Measurements from ENCODE around the gene TRPV3. TPM values are rescaled to one million over a fixed set of nuclear protein-coding genes. Genes with fewer than 3 reads are reported as not detected.

The TRPV3 gene
- total RNA-seq, 1 experiment from 2014 or later = 0.31 TPM

GRCh38 chr17:3542410-3543088 lies 15.1 kb downstream of the TRPV3 start:
- no TSS peak for BruUV-seq (replicated peaks)
- no peak overlapping the region for H3K4me3 ChIP-seq (ENCODE audit: low read depth in 2 of 2, low read length in 2 of 2)
- intact Hi-C loops (cut with micrococcal nuclease; ENCODE audit: unreplicated experiment) (no loop called here), in situ Hi-C loops (cut with HindIII; ENCODE audit: low pct_unique_long_range_greater_than_20kb, low sequenced_read_pairs) (no loop called here)
- no peak for DNase-seq (ENCODE audit: low read depth, low spot score)
- POLR2A ChIA-PET = interaction anchor here (0.5 kb wide), 1 partner anchor 1686 kb away, joined by 5 read pairs; no protein-coding TSS in a partner anchor
- no peaks in the 10 kb centered on the region for H3K9me3 ChIP-seq (ENCODE audit: control insufficient read depth, insufficient read depth, low read depth, low read length)
- CTCF ChIA-PET = no interaction called here
- H3K4me1 ChIP-seq (ENCODE audit: control insufficient read depth, insufficient read depth, low read length) = no peaks in the 10 kb centered on the region
- no peak for ATAC-seq
- H3K36me3 ChIP-seq (ENCODE audit: control insufficient read depth, insufficient read depth, low read length) = no peaks in the 10 kb centered on the region
- no peak overlapping the region for H3K27ac ChIP-seq (ENCODE audit: low read length)
- TF ChIP-seq CTCF (IDR thresholded peaks at IDR 0.05) (no peak), POLR2AphosphoS5 (IDR thresholded peaks at IDR 0.05; ENCODE audit: low read depth, low read length) (no peak), TCF7L2 (IDR thresholded peaks at IDR 0.05; ENCODE audit: low read depth, low read length) (no peak), REST (IDR thresholded peaks at IDR 0.05; ENCODE audit: insufficient read depth in 1 of 2, low read depth in 2 of 2, low read length in 1 of 2) (no peak), SIN3A (IDR thresholded peaks at IDR 0.05; ENCODE audit: borderline replicate concordance, insufficient read depth, low read depth, low read length) (no peak)
- no peaks in the 10 kb centered on the region for H3K27me3 ChIP-seq (ENCODE audit: control insufficient read depth, insufficient read depth, low read length)

- no peak overlapping the region for H3K27ac ChIP-seq (ENCODE audit: low read length)
- no peak for DNase-seq (ENCODE audit: low read depth, low spot score)
- BruUV-seq (replicated peaks) = no TSS peak
- in situ Hi-C loops (cut with HindIII; ENCODE audit: low pct_unique_long_range_greater_than_20kb, low sequenced_read_pairs) (no loop called here), intact Hi-C loops (cut with micrococcal nuclease; ENCODE audit: unreplicated experiment) (no loop called here)
- no peak overlapping the region for H3K4me3 ChIP-seq (ENCODE audit: low read depth in 2 of 2, low read length in 2 of 2)
- ChIA-PET CTCF (no interaction called here), POLR2A (no interaction called here)
- H3K36me3 ChIP-seq (ENCODE audit: control insufficient read depth, insufficient read depth, low read length) = no peaks in the 10 kb centered on the region
- ATAC-seq = no peak
- no peaks in the 10 kb centered on the region for H3K27me3 ChIP-seq (ENCODE audit: control insufficient read depth, insufficient read depth, low read length)
- H3K4me1 ChIP-seq (ENCODE audit: control insufficient read depth, insufficient read depth, low read length) = no peaks in the 10 kb centered on the region; the same call in 1 of the 2 replicates
- TF ChIP-seq POLR2AphosphoS5 (IDR thresholded peaks at IDR 0.05; ENCODE audit: low read depth, low read length) (no peak), SIN3A (IDR thresholded peaks at IDR 0.05; ENCODE audit: borderline replicate concordance, insufficient read depth, low read depth, low read length) (no peak), TCF7L2 (IDR thresholded peaks at IDR 0.05; ENCODE audit: low read depth, low read length) (no peak), CTCF (IDR thresholded peaks at IDR 0.05) (no peak), REST (IDR thresholded peaks at IDR 0.05; ENCODE audit: insufficient read depth in 1 of 2, low read depth in 2 of 2, low read length in 1 of 2) (no peak)
- H3K9me3 ChIP-seq (ENCODE audit: control insufficient read depth, insufficient read depth, low read depth, low read length) = no peaks in the 10 kb centered on the region
These were observed 17.6 kb downstream of the TRPV3 start for GRCh38 chr17:3539881-3540540.

All from Panc1 (cell line).